Activated CD4-positive, CD25-positive, alpha-beta regulatory T cell treated with anti-CD3 and anti-CD28 coated beads, Interleukin-2, amount 50 U/mL, for 72 hours (primary cell): ENCODE results near the gene RPL13A.
A peak's percentile ranks its signal among the peaks of the same experiment; 100 is the strongest.
"Not testable (repeated sequence)": the region's sequence is repeated elsewhere in the genome, so short reads cannot be mapped to it uniquely, and the experiment has no call there.

ENCODE experiments used
- DNase-seq: peaks from one replicate; pipeline ENCODE4 v3.0.0; 2021

The RPL13A gene

DNA sequence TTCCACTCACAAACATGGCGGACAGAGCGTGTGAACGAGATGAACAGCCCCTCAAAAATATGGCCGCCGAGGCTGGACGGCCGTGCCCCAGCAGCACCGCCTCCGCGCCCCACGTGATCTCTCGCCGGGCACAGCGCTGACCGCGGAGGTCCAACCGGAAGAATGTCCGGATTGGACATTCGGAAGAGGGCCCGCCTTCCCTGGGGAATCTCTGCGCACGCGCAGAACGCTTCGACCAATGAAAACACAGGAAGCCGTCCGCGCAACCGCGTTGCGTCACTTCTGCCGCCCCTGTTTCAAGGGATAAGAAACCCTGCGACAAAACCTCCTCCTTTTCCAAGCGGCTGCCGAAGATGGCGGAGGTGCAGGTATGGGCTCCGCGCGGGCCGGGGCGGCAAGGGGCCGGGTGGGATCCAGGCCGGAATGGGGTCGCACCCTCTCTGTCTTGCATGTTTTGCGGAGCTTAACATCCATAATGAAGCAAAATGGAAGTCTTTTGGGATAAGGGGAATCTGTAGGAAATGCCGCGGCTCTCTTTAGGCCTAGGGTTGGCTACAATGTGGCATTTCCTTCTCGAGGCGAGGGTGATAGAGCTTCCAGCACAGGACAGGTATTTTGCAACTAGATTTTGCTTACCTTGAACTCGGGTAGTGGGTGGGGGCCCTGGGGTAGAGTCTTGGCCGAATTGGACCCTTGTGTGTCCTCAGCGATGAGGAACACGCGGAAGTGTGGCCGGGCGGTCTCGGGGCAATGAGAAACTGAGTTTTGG, at the start of gene RPL13A:
RPL13A (plus strand) TSS at position 332 of the 769 bp plus-strand sequence; CDS start at position 354, 22 bp downstream.
- DNase-seq, result peak; percentile 100

DNA sequence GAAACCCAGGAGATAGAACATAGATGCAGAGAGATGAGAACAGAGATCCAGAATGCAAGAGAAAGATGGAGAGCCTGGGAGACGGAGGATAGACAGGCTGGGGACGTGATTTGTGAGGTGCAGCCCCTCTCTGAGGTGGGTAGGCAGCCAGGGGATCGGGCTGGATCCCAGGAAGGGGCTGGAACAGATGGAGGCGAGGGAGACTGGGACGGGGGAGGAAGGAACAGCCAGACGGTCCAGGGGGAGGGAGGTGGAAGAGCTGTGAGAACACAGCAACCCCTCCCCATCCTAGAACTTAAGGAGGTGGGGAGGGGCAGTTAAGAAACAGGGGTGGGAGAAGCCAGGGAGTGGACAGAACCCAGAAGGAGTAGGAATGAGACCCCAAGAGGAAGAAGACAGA, 49.1 kb upstream of the RPL13A start:
- DNase-seq, result no peak

DNA sequence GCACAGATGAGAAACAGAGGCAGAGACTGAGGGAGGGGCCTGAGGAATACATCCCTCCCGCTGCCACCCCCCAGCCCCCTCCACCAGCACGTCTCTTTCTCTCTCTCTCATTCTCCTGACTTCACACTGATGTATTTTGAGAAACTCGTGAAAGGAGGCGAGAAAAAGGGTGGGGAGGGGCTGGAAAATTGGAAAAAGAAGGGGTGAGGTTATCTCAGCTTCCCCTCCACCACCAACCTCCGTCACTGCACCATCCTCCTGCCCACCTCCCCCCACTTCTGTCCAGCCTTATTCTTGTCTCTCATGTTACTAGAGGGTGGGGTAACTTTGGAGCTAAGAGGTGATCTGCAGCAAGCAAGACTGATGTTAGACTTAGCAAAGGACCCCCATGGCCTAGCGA, 47.6 kb upstream of the RPL13A start:
- DNase-seq, result no peak

DNA sequence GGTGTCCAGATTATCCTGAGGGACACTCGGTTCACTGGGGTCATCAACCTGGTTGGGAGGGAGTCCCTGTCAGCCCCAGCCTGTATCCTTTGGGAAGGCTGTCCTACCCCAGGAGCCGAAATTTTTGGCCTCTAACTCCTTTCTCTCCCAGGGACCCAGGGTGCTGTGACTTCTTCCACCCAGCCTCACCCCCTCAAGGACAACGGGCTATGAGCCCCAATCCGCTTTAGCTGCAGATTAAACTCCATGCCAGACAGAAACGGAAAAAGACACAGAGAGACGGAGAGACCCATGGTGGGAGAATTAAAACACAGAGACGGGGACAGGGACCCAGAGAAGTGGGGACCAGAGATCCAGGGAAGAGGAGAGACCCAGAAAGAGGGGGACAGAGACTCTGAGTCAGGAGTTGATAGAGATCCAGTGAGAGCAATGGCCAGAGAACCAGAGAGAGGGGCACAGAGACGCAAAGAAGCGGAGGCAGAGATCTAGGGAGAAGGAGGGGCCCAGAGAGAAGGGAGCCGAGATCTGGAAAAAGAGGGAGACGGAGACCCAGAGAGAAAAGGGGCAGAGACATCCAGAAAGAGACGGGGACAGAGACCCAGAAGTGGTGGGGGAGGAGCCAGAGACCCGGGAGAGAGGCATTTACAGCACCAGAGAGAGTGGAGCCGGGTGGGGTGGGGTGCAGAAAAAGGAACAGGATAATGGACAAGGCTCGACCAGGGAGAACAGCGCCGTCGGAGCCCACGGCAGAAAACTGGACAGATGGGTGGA, 46.8 kb upstream of the RPL13A start:
- DNase-seq, result no peak

DNA sequence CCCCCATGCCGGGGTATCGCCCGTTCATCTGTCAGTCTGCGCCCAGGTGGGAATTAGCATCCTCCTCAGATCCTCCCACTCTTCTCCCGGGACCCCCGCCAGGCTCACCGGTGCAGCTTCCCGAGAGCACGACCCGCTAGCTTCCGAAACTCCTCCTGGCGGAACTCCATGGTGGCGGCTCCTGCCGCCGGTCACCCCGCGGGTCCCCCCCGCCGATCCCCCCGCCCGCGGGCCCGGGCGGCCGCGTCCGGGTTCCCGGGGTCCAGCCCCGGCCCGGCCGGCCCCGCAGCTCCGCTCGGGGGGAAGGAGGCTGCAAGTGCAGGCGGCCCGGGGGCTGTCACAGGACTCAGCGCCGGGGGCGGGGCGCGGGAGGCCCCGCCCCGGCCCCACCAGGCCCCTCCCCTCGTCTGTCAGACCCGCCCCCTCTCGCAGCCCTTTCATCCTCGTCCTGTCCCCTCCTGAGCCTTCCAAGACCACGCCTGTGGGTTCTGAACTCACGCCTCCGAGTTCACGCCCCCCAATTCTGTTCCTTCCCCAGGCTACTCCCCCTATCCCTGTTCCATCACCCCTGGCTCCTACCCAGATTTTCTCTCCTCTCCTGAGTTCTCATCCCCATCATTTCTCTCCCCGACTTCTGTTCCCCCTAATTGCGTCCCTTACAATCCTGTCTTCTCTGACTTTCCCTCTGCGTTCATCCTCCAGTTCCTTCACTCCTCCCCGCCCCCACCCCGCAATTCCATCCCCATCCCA, 46.0 kb upstream of the RPL13A start, which contains the start of gene SLC17A7:
SLC17A7 (minus strand) TSS at position 318 of the 750 bp plus-strand sequence; CDS start at position 170, 148 bp downstream.
- DNase-seq, result no peak

DNA sequence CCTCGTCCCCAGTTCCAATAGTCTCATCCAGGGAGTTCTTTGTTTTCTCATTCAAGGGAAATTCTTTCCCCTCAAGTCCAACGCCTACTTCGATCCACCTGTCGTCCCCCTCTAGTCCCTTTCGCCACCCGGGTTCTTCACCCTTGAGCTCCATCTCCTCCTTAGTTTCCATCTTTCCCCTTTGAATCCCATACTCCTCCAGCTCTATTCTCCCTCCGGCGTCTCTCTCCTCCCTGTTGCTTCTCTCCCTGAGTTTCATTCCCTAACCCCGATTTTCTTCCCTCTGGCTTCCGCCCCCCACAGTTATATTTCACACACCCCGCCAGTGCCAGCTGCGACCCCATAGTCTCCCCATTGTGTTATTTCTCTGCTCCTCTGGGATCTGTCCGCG, 45.5 kb upstream of the RPL13A start:
- no peak for DNase-seq

DNA sequence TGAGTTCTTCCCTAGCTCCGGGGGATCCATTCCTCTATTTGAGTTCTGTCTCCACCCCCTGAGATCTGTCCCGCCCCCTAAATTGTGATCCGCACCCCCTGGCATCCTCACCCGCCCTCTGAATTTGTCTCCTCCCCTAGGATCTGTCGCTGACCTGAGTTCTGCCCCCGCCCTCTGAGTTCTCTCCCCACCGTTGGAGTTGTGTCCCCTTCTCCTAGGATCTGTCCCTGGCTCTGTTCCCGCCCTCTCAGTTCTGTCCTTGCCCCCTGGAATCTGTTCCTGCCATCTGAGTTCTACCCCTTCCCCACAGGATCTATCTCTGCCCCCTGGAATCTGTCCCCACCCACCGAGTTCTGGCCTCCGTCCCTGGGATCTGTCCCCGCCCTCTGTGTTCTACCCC, 45.1 kb upstream of the RPL13A start:
- no peak for DNase-seq

DNA sequence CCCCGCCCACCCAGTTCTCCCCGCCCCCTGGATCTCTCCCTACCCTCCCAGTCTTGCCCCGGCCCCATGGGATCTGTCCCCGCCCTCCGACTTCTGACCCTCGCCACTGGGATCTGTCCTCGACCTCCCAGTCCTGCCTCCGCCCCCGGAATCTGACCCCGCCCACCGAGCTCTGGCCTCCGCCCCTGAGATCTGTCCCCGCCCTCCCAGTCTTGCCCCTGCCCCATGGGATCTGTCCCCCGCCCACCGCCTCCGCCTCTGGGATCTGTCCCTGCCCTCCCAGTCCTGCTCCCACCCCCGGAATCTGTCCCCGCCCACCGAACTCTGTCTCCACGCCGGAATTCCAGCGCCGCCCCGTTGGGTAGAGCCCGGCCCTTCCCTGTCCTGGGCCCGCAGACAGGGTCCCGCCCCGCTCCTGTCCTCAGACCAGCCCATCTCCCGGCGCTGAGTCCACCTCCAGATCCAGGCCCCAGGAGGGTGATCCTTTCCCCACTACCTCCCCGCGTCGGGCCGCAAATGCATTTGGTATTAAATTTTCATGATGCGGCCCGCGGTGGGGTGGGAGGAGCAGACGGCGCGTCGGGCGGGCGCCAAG, 44.5 kb upstream of the RPL13A start:
- peak; percentile 62 for DNase-seq

DNA sequence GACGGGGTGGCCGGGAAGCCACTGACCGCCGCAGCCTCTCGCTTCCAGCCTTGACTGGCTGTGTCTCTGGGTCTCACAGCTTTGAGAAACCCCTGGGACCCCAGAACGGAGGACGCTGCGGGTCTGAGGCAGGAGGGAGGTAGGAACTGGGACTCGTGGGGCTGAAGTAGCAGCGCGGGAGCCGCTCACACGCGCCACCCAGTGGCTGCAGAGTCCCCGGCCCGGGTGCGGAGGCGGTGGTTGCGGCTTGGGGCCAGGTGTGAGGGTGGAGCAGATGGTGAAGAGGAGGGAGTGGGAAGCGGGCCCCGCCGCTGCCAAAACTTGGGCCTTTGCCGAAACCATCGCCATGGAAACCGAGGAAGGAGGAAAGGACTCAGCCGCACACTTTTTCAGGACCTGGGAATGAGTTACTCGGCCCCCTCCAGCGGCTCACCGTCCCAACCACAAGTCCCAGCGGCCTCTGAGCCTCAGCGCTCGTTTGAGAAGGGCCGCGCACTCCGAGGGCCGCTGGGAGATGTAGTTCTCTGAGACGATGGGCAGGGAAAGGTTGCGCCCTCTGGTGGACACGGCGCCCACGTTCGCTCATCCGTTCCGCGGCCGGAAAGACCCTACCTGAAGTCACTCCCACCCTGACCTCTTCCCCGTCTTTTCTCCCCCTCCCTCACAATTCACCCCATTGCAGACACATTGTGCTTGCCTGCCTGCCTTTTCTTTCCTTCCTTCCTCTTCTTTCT, 43.9 kb upstream of the RPL13A start:
- peak; percentile 96 for DNase-seq

DNA sequence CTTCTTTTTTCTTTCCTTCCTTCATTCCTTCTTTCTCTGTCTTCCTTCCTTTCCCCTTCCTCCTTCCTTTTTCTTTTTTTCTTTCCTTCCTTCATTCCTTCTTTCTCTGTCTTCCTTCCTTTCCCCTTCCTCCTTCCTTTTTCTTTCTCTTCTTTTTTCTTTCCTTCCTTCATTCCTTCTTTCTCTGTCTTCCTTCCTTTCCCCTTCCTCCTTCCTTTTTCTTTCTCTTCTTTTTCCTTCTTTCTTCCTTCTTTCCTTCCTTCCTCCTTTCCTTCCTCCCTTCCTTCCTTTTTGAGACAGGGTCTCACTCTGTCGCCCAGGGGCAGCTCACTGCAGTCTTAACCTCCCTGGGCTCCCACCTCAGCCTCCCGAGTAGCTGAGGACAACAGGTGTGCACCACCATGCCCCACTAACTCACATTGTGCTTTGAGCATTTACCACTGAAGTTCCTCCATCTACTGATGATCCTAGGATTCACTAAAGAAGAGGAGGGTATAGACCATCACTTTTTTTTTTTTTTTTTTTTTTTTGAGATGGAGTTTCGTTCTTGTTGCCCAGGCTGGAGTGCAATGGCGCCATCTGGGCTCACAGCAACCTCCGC, 43.2 kb upstream of the RPL13A start:
- DNase-seq, result not testable (repeated sequence)

DNA sequence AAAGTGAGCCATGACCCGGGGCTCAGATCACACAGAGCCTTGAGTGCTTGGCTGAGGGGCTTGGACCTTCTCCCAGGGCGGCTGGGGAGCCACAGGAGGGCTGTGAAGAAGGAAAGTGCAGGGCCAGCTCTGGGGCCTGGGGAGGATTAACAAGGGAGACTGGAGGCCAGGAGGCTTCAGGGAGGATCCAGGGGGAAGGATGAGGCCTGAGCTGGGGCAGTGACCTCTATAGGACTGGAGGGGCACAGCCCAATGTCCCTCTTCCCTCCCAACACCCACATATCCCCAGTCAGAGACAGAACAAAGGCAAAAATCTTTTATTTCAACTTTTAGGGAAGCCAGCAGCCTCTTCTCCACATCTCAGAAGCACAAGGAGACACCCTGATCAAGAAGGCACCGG, 41.4 kb upstream of the RPL13A start:
- no peak for DNase-seq

DNA sequence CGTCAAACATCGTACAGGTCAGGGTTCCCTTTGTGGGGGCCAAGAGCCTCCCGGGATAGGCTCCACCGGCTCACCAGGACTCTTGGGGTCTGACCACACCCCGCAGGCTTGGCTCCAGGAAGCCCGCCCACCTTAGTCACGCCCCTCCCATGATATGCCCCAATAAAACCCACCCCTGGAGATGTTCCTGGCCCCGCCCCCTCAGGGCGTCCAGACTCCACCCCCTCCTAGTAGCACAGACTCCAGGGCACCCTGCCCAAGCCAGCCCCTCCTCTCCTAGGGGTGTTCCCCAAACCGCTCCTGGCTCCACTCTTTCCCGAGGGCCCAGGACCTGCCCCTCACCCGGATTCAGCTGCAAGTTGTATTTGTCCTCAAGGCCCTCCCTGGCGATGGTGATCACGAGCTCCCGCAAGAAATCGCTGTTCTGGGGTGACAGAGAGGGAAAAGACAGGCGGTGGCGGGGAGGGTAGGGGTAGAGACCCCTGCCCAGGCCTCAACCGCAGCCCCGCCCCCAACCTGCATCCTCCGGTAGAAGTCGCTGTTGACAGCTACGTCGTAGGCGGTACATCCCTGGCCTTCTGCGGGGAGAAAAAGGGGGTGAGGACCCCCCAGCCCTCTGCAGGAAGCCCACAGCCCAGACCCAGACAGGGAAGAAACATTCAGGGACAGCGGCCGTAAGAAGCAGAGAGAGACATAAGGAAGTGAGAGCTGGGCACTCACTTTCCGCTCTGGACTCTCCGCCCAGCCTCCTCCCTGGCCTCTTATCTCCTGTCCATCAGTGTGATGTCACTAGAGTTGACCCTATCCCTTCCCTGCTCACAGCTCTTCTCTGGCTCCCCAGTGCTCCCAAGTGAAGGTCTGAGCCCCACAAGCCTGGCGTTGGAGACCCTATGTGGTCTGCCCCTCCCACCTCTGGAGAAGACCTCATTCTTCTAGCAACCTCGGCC, 39.6 kb upstream of the RPL13A start:
- DNase-seq, result no peak

DNA sequence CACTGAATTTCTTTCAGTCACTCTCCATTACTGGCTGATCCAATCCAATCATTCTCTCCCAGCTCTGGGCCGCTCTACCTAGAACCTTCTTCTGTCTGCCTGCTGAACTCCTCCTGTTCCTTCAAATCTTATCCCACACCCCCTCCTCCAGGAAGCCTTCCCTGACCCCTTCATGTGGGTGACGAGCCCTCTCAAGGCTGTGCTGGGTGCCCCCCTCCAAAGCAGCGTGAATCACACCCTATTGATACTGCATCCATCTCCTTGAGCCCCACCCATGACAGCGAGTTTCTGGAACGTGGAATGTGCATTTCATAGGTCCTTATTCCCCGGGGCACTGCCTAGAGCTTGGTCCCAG, 39.0 kb upstream of the RPL13A start:
- no peak for DNase-seq

DNA sequence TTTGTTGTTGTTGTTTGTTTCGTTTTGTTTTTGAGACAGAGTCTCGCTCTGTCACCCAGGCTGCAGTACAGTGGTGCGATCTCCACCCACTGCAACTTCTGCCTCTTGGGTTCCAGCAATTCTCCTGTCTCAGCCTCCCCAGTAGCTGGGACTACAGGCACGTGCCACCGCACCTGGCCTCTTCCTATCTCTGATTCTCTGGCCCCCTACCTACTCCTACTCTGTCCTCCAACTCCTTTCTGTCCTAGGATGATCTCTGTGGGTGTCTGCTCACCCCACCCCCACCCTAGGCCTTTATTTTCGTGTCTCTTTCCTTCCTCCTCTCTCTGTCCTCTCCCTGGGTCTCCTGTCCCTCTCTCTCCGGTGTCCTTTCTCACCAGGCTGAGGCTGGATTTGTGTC, 37.0 kb upstream of the RPL13A start:
- no peak for DNase-seq

DNA sequence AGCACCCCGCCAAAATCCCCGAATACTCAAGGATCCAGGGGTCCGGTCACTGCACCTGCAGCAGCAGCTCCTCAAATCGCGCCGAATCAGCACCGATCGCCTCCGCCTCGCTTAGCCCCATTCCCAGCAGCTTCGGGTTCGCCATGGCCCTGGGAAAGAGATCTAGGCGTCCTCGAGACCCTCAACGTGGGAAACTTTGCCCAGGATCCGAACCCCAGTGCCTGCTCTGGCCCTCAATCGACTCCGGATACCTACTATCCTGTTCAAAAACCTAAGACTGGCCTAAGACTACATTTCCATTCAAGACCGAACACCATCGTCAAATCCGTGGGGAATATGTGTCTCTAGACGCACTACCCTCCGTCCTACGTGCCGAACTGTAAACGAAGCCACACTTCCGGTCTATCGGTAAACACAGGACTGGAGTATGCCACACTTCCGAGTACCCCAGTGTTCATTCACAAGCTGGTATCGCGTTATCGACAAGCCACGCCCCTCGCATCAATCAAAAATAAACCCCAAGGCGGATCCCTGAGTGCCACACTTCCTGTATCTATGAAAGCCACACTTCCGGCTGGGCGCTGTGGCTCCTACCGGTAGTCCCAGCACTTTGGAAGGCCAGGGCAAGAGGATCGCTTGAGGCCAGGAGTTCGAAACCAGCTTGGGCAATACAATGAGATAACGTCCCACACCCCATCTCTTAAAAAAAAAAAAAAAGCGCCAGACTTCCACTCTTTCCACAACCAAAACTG, 35.8 kb upstream of the RPL13A start, which contains the start of gene PIH1D1:
PIH1D1 (minus strand) TSS at position 385 of the 752 bp plus-strand sequence; CDS start at position 145, 240 bp downstream.
- peak; percentile 89 for DNase-seq

DNA sequence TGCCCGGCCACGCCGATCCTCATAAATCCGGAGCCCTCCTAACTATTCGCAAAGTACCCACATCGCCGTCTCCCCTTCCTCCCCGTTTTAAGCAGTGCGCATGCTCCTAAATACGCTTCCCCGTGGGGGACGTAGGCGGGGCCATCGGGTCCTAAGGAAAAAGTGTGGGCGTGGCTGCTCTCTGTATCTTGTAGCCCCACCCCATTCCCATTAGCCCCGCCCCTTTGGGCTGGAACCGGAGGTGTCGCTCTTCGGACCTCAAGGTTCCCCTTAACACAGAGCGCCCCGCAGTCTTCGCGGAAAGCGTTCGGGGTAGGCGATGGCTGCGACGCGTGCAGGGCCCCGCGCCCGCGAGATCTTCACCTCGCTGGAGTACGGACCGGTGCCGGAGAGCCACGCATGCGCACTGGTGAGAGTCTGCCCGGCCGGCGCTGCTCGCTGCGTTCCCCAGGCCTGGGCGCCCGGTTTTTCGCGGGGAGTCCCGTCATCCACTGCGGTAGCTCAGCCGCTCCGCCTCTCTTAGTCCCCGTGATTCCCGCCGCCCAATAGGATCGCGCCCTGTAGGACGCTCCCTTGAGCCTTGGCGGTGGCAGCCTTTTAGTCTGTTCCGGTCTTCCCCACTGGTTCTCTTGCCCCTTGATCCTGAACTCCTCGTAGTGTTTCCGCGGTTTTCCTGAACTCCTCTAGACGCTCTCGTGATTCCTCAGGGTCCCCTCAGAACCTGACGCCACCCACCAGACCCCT, 34.2 kb upstream of the RPL13A start, which contains the start of gene ALDH16A1:
ALDH16A1 (plus strand) TSS at position 213 of the 744 bp plus-strand sequence; CDS start at position 320, 107 bp downstream.
- DNase-seq, result peak; percentile 98

DNA sequence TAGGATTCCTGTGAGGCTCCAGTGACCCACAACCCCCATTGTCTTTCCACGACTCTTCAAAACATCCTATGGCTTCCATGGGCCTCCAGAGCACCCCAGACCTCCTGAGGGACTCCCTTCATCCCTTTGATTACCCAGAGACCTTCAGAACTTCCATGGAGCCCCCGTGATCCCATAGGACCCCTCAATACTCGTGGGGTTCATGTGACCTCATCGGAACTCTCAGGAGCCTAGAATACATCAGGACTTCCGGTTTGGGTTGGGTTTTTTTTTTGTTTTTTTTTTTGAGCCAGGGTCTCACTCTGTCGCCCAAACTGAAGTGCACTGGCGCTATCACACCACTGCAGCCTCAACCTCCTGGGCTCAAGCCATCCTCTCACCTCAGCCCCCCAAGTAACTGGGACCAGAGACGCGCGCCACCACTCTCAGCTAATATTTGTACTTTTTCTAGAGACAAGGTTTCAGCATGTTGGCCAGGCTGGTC, 33.6 kb upstream of the RPL13A start:
- no peak for DNase-seq

DNA sequence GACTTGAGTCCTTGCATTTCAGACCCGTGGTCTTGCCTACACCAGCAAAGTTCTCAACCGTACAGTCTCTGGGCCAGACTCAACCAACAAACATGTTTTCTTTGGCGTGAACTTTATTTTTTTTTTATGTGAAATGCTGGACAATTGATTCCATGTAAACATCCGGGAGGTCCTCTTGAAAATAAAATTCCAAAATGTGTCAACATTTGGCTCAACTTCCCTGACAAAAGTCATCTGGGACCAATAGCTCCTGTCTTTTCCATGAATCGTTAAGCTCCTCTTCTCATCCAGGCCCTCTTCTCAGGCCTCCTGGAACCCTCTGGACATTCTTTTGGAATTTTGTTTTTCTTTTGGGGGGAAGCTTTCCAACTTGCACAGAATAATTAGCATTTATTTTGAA, 31.6 kb upstream of the RPL13A start:
- DNase-seq, result no peak

DNA sequence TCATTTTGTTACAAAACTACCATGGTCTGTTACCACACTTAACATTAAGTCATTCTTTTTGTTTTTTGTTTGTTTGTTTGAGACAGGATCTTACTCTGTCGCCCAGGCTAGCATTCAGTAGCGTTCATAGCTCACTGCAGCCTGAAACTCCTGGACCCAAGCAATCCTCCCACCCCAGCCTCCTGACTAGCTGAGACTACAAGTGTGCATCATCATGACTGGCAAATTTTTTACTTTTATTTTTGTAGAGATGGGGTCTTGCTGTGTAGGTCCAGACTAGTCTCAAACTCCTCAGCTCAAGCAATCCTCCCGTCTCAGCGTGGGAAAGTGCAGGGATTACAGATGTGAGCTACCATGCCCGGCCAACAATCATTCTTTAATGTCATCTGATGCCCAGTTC, 31.1 kb upstream of the RPL13A start:
- no peak for DNase-seq
